Fibroblast of pulmonary artery (primary cell): ENCODE results near the gene TREML1.

Source experiments
- DNase-seq: peaks from one replicate; pipeline ENCODE4 v3.0.0-alpha.2; 2010; ENCODE audit warnings: low read depth
- H3K4me3 ChIP-seq: replicated peaks from 2 replicates; pipeline ENCODE4 v1.5.1; 2011; ENCODE audit warnings: low read depth, mild to moderate bottlenecking, control low read depth, low read length, moderate library complexity
- TF ChIP-seq, protein P1 (sequence below): IDR thresholded peaks from 2 replicates; pipeline ENCODE4 v1.5.1; 2011; ENCODE audit warnings: mild to moderate bottlenecking, control low read depth, low read length, inconsistent platforms; ENCODE audit errors: missing control alignments

TREML1 gene

DNA sequence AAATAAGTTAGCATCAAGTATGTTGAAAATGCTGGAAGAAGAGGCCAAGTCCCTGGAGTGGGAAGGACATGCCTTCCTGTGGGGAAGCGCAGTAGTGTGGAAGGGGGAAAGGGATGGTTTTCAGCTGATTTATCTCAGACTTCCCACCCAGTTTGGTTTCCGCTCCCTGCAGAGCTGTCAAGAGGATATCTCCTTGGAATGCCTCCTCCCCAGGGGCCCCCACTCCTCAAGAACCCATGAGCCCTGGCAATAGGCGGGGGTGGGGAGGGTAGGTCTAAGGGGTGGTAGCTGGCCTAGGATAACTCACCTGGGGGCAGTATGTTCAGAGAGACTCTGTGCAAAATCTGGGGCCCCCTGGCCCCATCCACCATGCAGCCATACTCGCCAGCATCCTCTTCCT, 696 bp downstream of the TREML1 start:
- TF ChIP-seq, protein P1, sequence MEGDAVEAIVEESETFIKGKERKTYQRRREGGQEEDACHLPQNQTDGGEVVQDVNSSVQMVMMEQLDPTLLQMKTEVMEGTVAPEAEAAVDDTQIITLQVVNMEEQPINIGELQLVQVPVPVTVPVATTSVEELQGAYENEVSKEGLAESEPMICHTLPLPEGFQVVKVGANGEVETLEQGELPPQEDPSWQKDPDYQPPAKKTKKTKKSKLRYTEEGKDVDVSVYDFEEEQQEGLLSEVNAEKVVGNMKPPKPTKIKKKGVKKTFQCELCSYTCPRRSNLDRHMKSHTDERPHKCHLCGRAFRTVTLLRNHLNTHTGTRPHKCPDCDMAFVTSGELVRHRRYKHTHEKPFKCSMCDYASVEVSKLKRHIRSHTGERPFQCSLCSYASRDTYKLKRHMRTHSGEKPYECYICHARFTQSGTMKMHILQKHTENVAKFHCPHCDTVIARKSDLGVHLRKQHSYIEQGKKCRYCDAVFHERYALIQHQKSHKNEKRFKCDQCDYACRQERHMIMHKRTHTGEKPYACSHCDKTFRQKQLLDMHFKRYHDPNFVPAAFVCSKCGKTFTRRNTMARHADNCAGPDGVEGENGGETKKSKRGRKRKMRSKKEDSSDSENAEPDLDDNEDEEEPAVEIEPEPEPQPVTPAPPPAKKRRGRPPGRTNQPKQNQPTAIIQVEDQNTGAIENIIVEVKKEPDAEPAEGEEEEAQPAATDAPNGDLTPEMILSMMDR = no peak

DNA sequence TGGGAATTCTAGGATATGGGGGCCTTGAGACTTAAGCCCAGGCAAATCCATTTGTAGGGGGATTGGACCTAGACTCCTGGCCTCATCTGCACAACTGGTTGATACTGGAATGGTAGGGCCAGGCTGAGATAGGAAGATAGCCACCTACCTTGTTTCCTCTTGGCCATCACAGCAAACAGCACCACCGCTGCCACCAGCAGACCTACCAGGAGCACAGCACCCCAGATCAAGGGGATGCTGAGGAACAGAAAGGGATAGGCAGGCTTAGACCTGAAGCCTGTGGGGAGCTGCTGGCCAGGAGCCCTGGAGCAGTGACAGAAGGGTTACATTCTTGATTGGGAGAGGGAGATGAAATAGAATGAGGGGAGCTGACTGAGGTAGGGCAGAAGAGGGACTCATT, 3.5 kb downstream of the TREML1 start:
- no peak for DNase-seq
- H3K4me3 ChIP-seq = no peak overlapping the region
- TF ChIP-seq, protein P1 = no peak

More for the DNA sequence above, 696 bp downstream of the TREML1 start:
- no peak overlapping the region for H3K4me3 ChIP-seq
- no peak for DNase-seq

DNA sequence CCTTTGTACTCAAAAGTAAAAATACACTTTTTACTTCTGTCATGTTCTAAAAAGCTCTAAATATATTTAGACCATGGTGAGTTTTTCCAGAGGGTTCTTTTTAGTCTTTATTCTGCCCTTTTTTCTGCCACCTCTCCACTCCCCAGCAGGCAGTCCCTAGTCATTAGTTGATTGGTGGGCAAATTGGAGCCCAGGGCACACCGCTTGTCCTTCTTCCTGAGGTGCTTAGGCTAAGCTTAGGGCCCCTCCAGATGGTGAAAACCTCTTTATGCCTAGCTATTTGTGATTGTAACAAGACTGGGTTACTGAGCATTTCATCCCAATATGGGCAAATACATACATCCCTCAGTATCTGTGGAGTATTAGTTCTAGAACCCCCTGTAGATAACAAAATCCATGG, 6.2 kb downstream of the TREML1 start:
- TF ChIP-seq, protein P1 = no peak
- H3K4me3 ChIP-seq = no peak overlapping the region
- no peak for DNase-seq

DNA sequence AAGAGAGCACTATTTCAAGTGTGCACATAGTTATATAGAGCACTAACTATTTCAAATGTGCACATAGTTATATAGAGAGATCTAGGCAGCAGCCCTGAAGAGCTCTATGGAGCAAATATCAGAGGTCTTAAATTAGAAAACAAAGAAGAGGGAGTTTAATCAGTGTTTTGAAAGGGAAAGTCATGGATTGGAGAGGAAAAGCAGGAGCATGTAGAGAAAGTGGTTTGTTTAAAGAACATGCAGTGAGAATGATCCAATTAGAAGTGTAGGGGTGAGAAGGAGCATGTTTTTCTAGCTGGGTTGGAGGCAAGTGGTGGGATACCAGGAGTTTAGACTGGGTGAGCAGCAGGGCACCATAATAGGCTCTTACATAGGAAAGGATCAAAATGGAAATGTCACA, 17.2 kb downstream of the TREML1 start:
- no peak overlapping the region for H3K4me3 ChIP-seq
- TF ChIP-seq, protein P1 = no peak
- DNase-seq = no peak

DNA sequence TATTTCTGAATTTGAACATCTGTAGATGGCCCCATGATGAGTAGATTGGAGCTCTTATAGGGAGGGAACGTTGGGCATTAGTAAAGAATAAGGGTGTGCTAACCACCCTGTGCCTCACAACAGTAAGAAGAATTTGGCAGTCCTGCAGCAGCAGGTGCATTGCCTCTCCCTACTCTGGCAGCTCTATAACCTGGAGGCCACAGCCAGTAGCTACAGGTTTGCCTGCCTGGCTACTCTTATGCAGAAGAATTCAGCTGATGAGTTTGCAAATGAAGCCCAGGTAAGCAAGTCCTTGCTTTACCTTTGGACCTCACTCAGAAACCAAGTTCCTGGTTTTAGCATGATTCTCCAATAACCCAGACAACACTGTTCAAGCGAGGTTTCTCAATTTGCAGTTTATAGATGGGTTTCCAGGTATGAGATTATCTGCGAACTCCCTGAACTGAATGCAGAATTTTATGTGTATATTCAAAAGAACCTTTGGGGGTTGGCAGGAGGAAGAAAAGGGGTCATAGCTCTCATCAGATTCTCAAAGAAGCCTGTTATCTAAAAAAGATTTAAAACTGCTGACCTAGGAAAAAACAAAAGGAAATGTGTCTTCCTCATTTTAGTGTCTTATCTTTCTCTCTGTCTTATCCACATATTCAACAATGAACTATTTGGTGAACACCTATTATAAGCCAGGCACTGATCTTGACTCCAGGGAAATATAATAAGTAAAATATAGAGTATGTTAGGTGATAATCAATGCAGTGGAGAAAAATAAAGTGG, 18.9 kb downstream of the TREML1 start:
- TF ChIP-seq, protein P1 = no peak
- no peak for DNase-seq
- no peak overlapping the region for H3K4me3 ChIP-seq

DNA sequence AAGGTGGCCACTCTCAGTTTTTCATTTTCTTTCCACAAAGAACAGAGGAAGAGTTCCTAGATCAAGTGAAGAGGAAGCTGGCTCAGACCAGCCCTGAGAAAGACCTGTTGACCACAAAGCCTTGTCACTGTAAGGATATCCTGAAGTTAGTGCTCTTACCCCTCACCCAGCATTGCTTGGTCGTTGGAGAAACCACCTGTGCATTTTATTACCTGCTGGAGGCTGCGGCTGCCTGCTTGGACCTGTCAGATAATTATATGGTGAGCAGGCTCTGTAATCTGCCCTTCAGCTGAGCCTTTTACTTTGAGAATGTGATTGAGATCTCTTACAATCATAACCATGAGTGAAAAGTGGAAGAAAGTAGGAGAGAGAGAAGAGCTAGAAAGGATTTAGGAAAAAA, 21.9 kb downstream of the TREML1 start:
- DNase-seq = no peak
- TF ChIP-seq, protein P1 = no peak
- H3K4me3 ChIP-seq = no peak overlapping the region

DNA sequence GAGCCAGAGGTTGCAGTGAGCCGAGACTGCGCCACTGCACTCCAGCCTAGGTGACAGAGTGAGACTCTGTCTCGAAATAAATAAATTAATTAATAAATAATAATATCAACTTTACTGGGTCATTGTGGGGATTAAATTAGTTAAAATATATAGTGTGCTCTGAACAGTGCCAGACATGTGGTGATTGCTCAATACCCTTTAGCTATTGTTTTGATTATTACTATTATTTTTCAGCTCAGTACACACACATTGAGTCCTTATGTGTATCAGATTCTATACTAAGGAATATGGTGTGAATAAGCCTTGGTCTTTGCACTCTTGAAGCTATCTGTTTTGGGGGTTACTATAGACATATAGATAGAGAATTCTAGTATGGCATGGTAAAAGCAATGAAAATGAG, 28.9 kb downstream of the TREML1 start:
- TF ChIP-seq, protein P1 = no peak
- H3K4me3 ChIP-seq = no peak overlapping the region

More for the DNA sequence above, 28.9 kb downstream of the TREML1 start:
- DNase-seq = no peak
